Measurements from ENCODE around the gene CEBPZ. TPM values are rescaled to one million over a fixed set of nuclear protein-coding genes. Genes with fewer than 3 reads are reported as not detected.
"Not testable (repeated sequence)": the region's sequence is repeated elsewhere in the genome, so short reads cannot be mapped to it uniquely, and the experiment has no call there.

Gene CEBPZ
- total and polyA plus RNA-seq, 2 donors from 2014 or later: 45.5 to 55.9 TPM

GRCh38 chr2:37230581-37230980 lies 815 bp downstream of the CEBPZ start:
- DNase-seq (peak in 1 of 5 donors; percentile 30), FAIRE-seq (no peak)
- peak overlapping the region; percentile 60 to 91 (median 82) for H3K9ac ChIP-seq (ENCODE audit: low read length in 3 of 3)
- intact Hi-C loops (cut with DNase I): no loop called here
- H3K27ac ChIP-seq (ENCODE audit: low read depth in 2 of 2, low read length in 2 of 2): peak overlapping the region in 1 of 2 donors; percentile 87
- TF ChIP-seq CTCF (IDR thresholded peaks at IDR 0.05; ENCODE audit: borderline replicate concordance, extremely low read depth, insufficient read depth): no peak
- H3K9me3 ChIP-seq (ENCODE audit: control insufficient read depth in 2 of 3, insufficient read depth in 1 of 3, low read length in 3 of 3): no peaks in the 10 kb centered on the region
- H3K4me1 ChIP-seq (ENCODE audit: control insufficient read depth in 2 of 3, insufficient read depth in 2 of 3, low read depth in 1 of 3, low read length in 3 of 3): peaks cover 5 to 13% (median 10%) of the 10 kb centered on the region in 3 donors
- H3K4me3 ChIP-seq (ENCODE audit: low read length in 3 of 3): peak overlapping the region; percentile 71 to 96 (median 89)
- H3K36me3 ChIP-seq (ENCODE audit: control insufficient read depth in 2 of 3, insufficient read depth in 3 of 3, low read length in 3 of 3): peaks cover 6 to 17% (median 12%) of the 10 kb centered on the region in 3 donors
- H3K27me3 ChIP-seq (ENCODE audit: control insufficient read depth, insufficient read depth, low read length): no peaks in the 10 kb centered on the region

GRCh38 chr2:37228788-37229187 lies 2.6 kb downstream of the CEBPZ start:
- Histone ChIP-seq H3K36me3 (ENCODE audit: control insufficient read depth in 2 of 3, insufficient read depth in 3 of 3, low read length in 3 of 3) (peaks cover 6 to 17% (median 12%) of the 10 kb centered on the region in 3 donors), H3K27ac (ENCODE audit: low read depth in 2 of 2, low read length in 2 of 2) (no peak overlapping the region), H3K27me3 (ENCODE audit: control insufficient read depth, insufficient read depth, low read length) (no peaks in the 10 kb centered on the region), H3K4me3 (ENCODE audit: low read length in 3 of 3) (no peak overlapping the region), H3K9ac (ENCODE audit: low read length in 3 of 3) (no peak overlapping the region), H3K4me1 (ENCODE audit: control insufficient read depth in 2 of 3, insufficient read depth in 2 of 3, low read depth in 1 of 3, low read length in 3 of 3) (peaks cover 5 to 13% (median 10%) of the 10 kb centered on the region in 3 donors), H3K9me3 (ENCODE audit: control insufficient read depth in 2 of 3, insufficient read depth in 1 of 3, low read length in 3 of 3) (no peaks in the 10 kb centered on the region)
- FAIRE-seq (no peak), DNase-seq (no peak)
- intact Hi-C loops (cut with DNase I): no loop called here
- TF ChIP-seq CTCF (IDR thresholded peaks at IDR 0.05; ENCODE audit: borderline replicate concordance, extremely low read depth, insufficient read depth): no peak

- H3K27ac ChIP-seq (ENCODE audit: low read depth in 2 of 2, low read length in 2 of 2): no peak overlapping the region
- H3K4me1 ChIP-seq (ENCODE audit: control insufficient read depth in 2 of 3, insufficient read depth in 2 of 3, low read depth in 1 of 3, low read length in 3 of 3): peaks cover 0 to 5% (median 2%) of the 10 kb centered on the region in 3 donors
- no peaks in the 10 kb centered on the region for H3K27me3 ChIP-seq (ENCODE audit: control insufficient read depth, insufficient read depth, low read length)
- no peak for TF ChIP-seq CTCF (IDR thresholded peaks at IDR 0.05; ENCODE audit: borderline replicate concordance, extremely low read depth, insufficient read depth)
- peaks cover 6 to 17% (median 12%) of the 10 kb centered on the region in 3 donors for H3K36me3 ChIP-seq (ENCODE audit: control insufficient read depth in 2 of 3, insufficient read depth in 3 of 3, low read length in 3 of 3)
- H3K9me3 ChIP-seq (ENCODE audit: control insufficient read depth in 2 of 3, insufficient read depth in 1 of 3, low read length in 3 of 3): no peaks in the 10 kb centered on the region
- FAIRE-seq: no peak
- no peak overlapping the region for H3K4me3 ChIP-seq (ENCODE audit: low read length in 3 of 3)
- no peak overlapping the region for H3K9ac ChIP-seq (ENCODE audit: low read length in 3 of 3)
- DNase-seq: no peak
- intact Hi-C loops (cut with DNase I): no loop called here
Measured at GRCh38 chr2:37226863-37227262, 4.5 kb downstream of the CEBPZ start.

GRCh38 chr2:37225129-37225528 lies 6.3 kb downstream of the CEBPZ start:
- H3K27ac ChIP-seq (ENCODE audit: low read depth in 2 of 2, low read length in 2 of 2); intact Hi-C loops (cut with DNase I); H3K4me1 ChIP-seq (ENCODE audit: control insufficient read depth in 2 of 3, insufficient read depth in 2 of 3, low read depth in 1 of 3, low read length in 3 of 3); H3K9ac ChIP-seq (ENCODE audit: low read length in 3 of 3); FAIRE-seq; DNase-seq; H3K4me3 ChIP-seq (ENCODE audit: low read length in 3 of 3); H3K9me3 ChIP-seq (ENCODE audit: control insufficient read depth in 2 of 3, insufficient read depth in 1 of 3, low read length in 3 of 3); H3K27me3 ChIP-seq (ENCODE audit: control insufficient read depth, insufficient read depth, low read length): not testable (repeated sequence)
- H3K36me3 ChIP-seq (ENCODE audit: control insufficient read depth in 2 of 3, insufficient read depth in 3 of 3, low read length in 3 of 3): peaks cover 6 to 22% (median 12%) of the 10 kb centered on the region in 3 donors
